Transverse colon (tissue), 3 donors: ENCODE data around the gene KRTAP10-9.

Experiments
- CTCF ChIP-seq, 5 experiments: fragments of 200-600 bp in 3 of 5; fragments of 450-650 bp in 2 of 5; sonication (generic) in 3 of 5; IDR thresholded peaks; 1 replicate in 2 of 5; 2 replicates in 3 of 5; pipeline ENCODE4 v1.5.1; 2016 to 2017; ENCODE audit warnings: antibody characterized with exemption in 5 of 5, inconsistent platforms in 3 of 5, mild to moderate bottlenecking in 2 of 5, moderate library complexity in 1 of 5
- POLR2A ChIP-seq: fragments of 450-650 bp; IDR thresholded peaks from one replicate; pipeline ENCODE4 v1.6.1; 2016; ENCODE audit warnings: antibody characterized with exemption, mild to moderate bottlenecking, moderate library complexity

DNA sequence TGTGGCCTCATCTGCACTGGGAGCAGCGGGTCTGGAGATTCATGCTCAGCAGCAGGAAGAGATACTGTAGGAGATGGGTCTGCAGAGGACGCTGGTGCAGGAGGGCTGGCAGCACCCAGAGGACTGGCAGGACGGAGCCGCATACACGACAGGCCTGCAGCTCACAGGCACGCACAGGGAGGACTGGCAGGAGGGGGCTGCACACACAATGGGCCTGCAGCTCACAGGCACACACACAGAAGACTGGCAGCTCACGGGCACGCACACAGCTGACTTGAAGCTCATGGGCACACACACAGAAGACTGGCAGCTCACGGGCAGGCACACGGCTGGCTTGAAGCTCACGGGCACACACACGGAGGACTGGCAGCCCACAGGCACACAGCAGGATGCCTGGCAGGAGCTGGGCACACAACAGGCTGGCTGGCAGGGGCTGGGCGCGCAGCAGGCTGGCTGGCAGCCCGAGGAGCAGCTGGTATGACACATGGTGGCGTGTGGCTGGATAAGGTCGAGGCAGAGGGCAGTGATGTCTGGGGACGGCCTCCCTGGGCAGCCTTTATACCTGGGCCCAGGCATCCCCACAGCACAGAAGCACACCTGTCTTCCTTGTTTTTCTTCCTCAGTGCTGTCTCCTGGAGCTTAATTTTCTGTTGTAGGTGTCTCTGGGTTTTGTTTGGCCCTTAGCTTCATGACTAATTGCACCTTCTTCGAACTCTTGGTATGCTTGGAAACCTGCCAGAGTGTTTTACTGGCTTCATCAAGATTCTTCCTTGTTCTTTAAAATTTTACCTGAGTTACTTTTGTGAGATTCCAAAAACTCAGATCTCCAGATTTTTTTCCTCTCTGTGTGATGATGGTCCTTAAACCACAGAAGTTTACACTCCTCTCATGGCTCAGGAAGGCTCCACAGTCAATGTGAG, 39.8 kb downstream of the KRTAP10-9 start, which contains the start of gene KRTAP12-2:
- TF ChIP-seq CTCF (IDR thresholded peaks at IDR 0.05) (no peak), POLR2A (no peak)
